IPS-NIHi11 (cell line): ENCODE measurements around the gene MOGAT3.

Source experiments
- DNase-seq: peaks from one replicate; pipeline ENCODE4 v3.0.0; 2012; ENCODE audit warnings: mixed read lengths, low spot score

MOGAT3 gene, protein sequence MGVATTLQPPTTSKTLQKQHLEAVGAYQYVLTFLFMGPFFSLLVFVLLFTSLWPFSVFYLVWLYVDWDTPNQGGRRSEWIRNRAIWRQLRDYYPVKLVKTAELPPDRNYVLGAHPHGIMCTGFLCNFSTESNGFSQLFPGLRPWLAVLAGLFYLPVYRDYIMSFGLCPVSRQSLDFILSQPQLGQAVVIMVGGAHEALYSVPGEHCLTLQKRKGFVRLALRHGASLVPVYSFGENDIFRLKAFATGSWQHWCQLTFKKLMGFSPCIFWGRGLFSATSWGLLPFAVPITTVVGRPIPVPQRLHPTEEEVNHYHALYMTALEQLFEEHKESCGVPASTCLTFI

GRCh38 chr7:101200862-101201599, at the start of gene MOGAT3:
Gene MOGAT3, minus strand, starts transcription at chr7:101201036. Its CDS starts 182 bp downstream, at chr7:101200854.
- DNase-seq = no peak

GRCh38 chr7:101250324-101250723, 49.5 kb upstream of the MOGAT3 start:
- no peak for DNase-seq

DNA sequence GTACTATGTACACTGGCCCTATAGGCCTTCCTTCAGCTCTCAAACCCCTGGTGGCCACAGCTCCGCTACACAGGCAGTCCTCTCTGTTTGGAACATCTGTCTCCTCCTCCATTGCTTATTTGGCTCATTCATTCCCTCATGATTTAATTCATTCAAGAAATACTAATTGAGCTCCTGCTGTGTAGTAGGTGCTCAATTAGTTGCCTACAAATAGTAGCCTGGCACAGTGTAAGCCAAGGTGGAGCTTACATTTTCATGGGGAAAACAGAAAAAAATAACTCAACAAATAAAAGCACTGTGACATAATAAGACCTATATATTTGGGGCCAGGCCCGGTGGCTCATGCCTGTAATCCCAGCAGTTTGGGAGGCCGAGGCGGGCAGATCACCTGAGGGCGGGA, 47.4 kb upstream of the MOGAT3 start:
- no peak for DNase-seq

DNA sequence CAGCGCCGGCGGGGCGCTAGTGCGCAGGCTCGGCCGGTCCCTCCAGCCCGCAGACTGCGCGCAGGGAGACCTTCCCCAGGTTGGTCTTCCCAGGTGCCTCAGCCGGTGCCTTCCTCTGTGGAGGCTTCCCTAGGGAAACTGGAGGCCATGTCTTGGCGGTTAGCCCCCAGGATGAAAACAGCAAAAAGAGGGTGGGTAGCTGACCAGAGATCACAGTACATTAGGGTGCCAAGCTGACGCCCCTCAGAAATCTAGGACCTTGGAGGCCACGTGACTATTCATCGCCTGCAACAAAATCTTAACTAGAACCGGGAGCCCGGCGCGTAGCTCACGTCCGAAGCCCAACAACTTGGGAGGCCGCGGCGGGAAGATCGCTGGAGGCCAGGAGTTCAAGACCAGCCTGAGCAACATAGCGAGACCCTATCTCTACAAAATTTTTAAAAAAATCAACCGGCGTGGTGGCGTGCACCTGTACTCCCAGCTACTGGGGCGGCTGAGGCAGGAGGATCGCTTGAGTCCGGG, 44.4 kb upstream of the MOGAT3 start:
- DNase-seq = peak; percentile 94

DNA sequence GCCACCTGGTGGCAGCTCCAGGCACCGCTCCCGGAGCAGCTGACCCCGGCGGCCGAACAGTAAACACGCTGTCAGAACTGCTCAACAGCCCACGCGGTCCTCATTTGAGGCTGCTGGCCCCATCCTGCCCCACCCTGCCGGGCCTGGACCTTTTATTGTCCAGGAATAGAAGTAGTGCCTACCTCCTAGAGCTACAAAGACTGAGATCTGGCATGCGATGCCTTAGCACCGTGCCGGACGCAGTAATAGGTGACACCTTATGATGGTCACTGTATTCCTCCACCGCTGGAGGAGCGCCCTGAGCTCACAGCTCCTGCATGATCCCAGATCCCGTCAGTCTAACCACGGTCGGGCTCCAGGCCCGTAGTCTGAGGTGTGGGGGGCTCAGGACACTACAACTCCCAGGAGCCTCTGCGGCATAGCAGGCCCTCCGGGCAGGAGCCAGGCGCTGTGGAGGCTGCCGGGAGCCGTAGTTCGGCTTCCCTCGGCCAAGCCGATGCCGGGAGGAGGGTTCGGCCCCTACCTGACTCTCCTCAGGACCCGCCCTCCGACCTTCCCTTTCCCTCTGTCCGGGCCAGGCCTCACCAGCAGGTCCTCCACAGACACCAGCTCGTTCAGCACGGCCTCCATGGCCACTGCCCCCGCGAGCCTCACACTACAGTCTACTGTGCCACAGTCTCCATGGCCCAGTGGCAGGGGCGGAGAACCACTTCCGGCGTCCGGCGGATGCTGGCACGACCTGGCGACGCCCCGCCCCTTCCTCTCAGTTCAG, 43.7 kb upstream of the MOGAT3 start, which contains the start of gene FIS1:
Gene FIS1, minus strand, starts transcription at position 707 of the 772 bp plus-strand sequence. Its CDS starts 77 bp downstream, at position 630.
- DNase-seq = peak; percentile 89

- no peak for DNase-seq
Observed at GRCh38 chr7:101243646-101244374, 43.0 kb upstream of the MOGAT3 start.

DNA sequence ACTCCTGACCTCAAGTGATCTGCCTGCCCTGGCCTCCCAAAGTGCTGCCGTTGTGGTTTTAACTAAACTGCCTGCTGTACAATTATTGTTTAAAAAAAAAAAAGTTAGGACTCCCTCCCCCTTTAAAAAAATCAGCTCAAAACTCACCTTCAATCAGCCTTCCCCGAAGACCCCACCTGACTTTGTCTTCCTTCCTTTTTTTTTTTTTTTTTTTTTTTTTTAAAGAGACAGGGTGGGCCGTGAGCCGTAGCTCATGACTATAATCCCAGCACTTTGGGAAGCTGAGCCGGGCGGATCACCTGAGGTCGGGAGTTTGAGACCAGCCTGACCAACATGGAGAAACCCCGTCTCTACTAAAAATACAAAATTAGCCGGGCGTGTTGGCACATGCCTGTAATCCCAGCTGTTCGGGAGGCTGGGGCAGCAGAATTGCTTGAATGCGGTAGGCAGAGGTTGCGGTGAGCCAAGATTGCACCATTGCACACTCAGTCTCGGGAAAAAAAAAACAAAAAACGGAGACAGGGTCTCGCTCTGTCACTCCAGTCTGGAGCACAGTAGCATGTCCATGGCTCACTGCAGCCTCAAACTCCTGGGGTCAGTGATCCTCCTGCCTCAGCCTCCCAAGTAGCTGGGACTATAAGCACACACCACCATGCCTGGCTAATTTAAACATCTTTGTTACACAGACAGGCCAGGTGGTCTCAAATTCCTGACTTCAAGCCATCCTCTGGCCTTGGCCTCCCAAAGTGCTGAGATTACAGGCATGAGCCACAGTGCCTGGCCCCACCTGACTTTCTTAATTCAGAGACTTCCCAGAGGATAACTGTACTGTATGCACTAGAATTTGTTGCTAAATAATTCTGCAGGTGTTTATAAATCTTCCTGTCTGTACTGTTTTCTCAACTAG, 40.9 kb upstream of the MOGAT3 start:
- DNase-seq = no peak

DNA sequence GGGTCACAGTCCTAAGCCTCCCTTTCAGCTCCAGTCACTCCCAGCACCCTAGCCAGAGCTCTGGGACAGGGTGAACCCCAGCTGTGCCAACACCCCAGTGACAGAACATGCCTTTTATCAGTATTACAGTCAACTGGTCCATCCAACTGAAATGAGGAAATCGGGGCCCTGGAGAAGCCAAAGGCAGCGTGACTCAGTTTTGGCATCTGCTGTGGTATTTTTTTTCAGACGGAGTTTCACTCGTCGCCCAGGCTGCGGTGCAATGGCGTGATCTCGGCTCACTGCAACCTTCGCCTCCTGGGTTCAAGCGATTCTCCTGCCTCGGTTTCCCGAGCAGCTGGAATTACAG, 40.2 kb upstream of the MOGAT3 start:
- DNase-seq = no peak

DNA sequence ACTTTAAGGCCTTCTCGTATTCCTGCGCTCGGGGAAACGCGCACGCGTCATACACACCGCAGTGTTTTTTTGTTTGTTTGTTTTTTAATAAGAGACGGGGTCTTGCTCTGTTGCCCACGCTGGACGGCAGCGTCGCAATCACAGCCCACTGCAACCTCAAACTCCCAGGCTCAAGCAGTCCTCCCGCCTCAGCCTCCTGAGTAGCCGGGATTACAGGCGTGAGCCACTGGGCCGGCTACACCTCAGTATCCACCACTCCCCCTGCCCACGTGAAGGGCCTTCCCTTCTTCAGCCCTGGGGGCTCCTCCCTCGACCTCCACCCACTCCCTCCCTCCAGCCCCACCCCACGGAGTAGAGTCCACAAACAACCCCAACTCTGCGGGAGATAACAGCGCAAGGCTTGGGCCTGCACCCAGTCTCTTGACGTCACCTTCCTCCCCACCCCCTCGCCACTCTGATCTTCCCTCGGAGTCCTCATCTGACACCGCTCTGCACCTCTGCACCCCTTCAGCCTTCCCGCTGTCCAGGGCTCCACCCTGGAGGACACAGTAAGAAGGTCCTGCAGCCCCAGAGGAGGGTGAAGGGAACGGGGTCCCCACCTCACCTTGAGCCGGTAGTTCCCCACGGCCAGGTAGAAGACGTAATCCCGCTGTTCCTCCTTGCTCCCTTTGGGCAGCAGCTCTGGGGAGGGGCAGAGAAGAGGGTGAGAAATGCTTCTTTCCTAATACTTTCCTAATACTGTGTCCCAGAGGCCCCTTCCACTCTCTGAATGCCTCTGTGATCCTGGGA, 39.6 kb upstream of the MOGAT3 start:
- DNase-seq = no peak

DNA sequence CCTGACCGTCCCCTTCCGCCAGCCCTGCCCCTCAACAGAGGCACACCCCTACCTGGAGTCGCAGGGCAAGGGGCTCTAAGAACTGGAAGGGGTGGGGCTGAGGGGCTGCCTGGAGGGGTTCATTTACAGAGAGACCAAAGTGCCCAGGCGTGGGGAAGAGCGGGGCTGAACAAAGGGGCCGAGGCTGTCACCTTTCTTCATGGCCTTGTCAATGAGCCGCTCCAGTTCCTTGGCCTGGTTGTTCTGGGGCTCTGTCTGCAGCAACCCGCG, 39.0 kb upstream of the MOGAT3 start:
- DNase-seq = no peak

DNA sequence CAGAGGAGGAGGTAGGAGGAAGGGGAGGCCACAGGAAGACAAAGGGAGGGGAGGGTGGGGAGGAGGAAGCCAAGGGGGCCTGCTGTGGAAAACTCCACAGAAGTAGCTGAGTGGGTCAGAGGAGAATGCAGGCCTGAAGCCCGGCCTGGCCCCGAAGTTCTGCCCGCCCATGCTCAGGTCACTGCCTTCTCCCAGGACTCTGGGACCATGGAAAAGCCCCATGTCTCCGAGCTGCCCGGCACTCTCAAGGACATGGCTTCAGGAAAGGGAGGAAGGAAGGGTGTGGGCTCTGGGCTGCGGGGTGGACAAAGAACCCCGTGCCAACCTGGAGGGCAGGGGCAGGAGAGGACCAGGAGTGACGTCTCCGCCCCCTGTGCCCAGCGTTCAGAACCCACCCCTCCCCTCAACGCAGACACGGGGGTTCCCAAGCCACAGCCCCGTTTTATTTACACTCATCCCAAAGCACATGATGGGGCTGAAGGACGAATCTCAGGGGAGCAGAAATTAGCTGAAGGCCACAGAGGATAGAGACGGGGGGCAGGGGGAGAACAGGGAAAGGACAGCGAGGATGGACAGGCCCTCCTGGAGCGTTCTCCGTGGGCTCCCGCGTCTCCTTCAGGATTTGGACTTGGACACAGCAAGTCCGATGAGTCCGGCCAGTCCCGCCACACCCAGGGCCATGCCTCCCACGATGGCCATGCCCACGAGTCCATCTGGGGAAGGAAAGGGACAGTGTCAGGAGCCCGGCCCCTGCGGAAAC, 38.5 kb upstream of the MOGAT3 start:
- DNase-seq = no peak

- no peak for DNase-seq
Observed at GRCh38 chr7:101238226-101239182, 37.7 kb upstream of the MOGAT3 start.

DNA sequence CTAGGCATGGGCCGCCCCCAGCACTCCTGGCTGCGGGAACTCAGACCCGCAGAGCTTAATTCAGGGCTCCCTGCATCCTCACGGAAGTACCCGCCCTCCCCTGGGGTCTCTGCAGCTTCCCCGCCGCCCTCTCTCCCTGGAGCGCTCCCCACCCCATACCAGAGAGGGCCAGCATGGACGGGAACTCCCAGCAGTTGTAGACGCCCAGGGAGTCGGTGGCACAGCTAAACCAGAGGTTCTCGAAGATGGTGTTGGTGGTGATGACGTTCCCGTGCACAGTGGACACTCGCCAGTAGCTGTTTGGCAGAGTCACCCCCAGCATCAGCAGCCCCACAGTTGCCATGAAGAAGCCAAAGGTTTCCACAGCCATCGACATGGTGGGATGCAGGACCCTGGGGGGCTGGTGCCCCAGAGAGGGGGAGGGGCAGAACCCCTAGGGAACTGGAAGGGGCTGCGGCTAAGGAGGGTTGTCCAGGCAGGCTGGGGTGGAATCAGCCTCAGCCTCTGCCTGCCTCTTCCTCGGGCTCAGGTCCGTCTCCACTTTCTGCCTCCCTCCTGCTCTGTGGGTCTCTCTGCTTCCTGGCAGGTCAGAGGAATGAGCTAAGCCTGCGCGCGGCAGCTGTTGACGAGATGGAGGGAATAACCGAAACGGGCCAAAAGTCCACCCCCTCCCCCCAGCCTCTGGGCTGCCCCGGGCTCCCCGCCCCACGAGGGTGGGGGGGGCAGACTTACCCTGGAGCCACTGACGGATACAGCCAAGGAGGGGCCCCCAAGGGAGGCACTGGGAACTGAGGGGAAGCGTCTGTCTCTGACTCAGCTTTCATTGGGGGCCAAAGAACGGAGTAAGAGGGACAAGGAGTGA, 36.6 kb upstream of the MOGAT3 start, which contains the start of gene CLDN15:
Gene CLDN15, minus strand, starts transcription at position 597 of the 862 bp plus-strand sequence. Its CDS starts 221 bp downstream, at position 376.
- DNase-seq = no peak

DNA sequence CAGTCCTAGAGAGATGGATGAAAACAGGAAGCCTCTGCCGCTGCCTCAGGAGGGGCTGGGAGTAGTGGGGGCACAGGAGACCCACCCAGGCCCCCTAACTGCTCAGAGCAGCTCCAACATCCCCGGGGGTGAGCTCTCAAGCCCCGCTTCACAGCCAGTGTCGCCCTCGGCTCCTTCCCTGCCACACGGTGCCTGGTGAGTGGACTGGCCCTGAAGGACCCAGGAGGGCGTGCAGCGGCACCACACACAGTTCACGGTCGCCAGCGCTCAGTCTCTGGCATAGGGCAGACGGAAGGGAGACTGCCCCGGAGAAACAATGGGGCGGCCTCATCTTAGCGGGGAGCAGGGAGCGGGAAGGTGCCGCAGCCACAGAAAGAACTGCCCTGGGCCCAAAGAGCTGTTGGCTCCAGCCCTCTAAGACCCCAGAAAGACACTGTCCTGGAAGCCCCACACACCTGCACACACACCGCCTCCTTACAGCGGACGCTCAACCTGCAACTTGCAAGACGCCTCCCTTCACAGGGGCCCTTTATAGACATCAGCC, 35.5 kb upstream of the MOGAT3 start:
- no peak for DNase-seq

- no peak for DNase-seq
Observed at GRCh38 chr7:101235522-101235921, 34.7 kb upstream of the MOGAT3 start.

GRCh38 chr7:101235050-101235449, 34.2 kb upstream of the MOGAT3 start:
- no peak for DNase-seq

DNA sequence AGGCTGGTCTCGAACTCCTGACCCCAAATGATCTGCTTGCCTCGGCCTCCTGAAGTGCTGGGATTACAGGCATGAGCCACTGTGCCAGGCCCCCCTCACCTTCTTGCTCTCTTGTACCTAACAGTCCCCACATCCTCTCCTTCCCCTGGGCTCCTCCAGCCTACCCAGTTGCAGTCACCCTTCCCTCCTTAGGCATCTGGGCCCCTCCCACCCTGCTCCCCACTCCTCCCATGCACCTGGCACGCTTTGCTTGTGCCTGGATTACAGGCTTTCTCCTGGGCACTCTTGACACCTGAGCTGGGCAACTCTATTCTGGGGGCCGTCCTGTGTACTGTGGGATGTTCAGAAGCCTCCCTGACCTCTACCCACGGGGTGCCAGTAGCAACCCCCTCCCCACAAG, 33.8 kb upstream of the MOGAT3 start:
- no peak for DNase-seq
